CD4-positive, alpha-beta T cell treated with Interleukin-21 for 1 hour (primary cell): Measurements from ENCODE around the gene RBFOX1.
"Not testable (repeated sequence)": the region's sequence is repeated elsewhere in the genome, so short reads cannot be mapped to it uniquely, and the experiment has no call there.

Experiments used
- DNase-seq: peaks from one replicate; pipeline ENCODE4 v3.0.0-alpha.2; 2020

The RBFOX1 gene

DNA sequence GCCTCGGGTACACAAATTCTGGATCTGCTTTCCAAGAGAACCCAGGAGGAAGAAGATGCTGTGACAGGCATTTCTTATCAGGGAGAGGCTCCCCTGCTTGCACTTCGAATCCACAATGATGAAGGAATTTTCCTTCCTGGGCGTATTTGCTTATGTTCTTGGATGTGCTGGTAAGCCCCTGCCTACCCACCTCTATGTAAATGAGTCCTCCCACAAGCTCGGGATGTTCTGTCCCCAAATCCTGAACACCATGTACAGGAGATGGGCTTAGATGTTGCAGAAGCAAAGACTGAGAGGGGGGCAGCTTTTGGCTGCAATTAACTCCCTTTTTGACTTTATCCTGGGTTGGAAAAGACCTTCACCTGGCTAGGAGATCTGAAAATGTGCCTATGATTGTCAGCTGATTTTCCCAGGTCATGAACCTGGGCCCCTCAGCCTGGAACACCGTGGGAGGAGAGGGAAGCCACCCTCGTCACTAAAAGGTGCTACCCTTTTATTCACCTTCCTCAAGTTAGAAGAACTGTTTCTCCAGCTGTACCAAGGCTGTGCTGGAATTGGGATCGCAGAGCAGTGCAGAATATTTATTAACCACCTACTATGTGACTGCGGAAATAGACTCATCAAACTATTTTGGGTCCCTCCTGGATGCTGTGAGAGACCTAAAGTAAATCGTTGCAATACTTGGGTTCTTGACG lies 150.1 kb downstream of the RBFOX1 start:
- DNase-seq: no peak

DNA sequence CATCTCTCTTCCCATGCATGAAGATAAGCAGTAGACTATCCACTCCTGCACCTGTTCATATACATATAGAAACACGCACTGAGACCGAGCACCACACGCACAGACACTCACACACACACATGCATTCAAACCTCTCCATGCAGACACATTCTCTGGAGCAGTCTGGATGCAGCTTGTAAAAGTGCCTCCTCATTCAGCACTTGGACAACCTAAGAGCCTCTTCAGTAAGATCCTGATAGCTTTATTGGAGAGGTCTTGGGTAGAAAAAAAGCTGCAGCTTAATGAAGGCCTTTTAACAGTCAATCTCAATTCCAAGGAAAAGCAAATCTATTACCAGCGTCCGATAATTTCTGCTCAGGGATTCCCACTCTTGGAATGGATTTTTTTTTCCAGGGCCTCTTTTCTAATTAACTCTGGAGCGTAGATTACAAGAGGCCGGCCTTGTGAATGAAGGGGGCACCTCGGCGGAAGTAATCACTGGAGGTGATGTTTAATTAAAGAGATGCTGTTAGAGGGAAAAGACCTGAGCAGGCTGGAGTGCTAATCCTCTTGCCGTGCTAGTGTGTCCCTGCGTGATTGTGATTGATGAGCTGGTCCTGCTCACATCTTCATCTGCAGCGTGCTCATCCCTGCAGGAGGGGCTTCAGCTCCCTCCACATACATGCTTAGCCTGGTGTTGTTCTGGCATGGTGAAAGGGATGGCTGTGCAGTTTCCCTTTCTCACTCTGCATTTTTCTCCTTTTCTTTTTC lies 155.1 kb downstream of the RBFOX1 start:
- no peak for DNase-seq

DNA sequence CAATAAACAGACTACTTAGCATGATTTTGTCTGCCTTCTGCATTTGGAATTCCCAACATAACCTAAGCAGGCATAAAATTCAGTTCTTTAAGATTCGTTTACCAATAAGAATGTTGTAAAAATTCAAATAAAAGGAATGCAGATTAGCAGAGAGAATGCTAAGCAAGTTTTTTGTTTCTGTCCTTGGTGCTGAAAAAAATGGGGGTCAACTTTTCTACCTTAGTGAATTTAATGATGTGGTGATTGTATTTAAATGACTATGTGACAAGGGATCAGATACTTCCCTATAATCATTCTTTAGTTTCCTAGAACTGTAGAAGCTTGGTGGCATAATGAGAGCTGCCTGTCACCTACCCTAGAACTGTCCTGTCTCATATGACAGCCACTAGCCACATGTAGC lies 159.5 kb downstream of the RBFOX1 start:
- no peak for DNase-seq

DNA sequence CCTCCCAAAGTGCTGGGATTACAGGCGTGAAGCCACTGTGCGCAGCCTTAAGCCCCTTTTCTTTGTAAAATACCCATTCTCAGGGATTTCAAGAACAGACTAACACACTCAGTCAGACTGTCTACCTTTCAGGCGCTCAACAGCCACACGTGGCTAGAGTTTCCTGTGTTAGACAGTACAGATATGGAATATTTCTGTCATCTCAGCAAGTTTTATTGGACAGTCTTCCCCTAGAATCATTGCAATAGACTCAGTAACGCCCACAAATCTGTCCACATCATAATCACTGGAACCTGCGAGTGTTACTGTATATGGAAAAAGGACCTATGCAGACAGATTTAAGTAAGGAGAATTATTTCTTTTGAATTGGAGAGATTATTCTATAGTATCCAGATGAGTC lies 160.5 kb downstream of the RBFOX1 start:
- DNase-seq: no peak

DNA sequence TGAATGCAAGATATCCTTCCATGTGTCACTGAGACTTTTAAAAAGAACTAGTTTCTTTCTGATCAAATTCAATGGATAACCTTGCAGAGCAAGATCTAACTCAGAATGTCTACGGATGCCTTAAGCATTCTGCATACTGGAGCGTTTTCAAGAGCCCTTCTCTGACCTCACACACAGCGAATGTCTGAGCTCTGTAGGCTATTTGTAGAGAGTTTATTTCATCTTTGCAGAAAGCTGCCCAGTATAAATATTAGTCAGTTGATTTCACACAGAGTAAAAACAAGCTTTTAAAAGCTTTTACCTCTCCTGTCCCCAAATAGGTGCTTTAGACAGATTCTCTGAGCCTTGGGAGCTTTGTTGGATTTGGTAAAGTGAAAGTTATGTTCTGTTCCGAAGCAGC lies 165.0 kb downstream of the RBFOX1 start:
- no peak for DNase-seq

GRCh38 chr16:7501868-7502267 lies 169.2 kb downstream of the RBFOX1 start:
- no peak for DNase-seq

DNA sequence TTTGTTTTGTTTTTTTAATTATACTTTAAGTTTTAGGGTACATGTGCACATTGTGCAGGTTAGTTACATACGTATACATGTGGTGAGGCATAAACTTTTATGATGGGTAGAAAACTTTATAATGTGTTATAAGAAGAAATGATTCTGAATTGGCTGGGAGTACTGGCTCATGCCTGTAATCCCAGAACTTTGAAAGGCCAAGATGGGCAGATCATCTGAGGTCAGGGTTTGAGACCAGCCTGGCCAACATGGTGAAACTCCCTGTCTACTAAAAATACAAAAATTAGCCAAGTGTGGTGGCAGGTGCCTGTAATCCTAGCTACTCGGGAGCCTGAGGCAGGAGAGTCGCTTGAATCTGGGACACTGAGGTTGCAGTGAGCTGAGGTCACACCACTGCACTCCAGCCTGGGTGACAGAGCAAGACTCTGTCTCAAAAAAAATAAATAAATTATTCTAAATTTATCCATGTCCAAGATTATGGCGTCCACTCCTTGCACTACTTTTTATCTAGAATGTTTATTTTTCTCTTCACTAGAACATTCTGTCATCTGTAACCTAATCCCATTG lies 170.0 kb downstream of the RBFOX1 start:
- DNase-seq: not testable (repeated sequence)

DNA sequence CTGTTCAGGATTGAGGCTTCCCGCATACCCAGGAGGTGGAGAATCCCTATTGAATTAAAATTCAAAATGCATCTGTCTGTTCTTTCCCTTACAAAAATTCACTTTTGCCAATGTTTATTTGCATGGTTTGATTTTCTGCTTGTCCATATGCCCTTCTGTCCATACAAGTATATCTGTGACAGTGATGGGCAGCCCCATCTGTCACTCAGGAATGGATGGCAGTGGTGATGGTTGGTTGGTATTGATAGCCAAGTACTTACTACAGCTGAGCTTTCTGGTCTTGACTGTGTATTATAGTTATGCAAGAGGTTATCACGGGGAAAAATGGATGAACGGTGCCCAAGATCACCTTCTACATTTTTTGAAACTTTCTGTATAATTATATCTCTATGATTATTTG lies 171.0 kb downstream of the RBFOX1 start:
- DNase-seq: no peak

DNA sequence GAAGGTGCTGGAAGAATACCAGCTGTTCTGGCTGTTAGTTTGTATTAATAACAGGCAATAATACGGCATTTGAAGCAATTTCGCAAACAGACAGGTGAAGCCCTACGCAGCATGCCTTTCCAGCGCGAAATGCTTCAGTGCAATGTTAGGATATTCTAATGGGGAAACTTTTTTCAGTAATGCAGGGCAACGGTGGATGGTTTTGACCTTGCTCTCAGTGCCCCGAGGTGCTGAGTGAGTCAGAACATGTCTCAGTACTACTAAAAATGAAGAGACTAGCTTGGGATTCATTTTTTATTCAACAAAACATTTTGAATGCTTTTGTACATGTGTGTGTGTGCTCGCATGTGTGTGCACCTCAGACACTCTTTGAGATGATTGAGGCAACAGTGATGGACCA lies 172.2 kb downstream of the RBFOX1 start:
- no peak for DNase-seq

DNA sequence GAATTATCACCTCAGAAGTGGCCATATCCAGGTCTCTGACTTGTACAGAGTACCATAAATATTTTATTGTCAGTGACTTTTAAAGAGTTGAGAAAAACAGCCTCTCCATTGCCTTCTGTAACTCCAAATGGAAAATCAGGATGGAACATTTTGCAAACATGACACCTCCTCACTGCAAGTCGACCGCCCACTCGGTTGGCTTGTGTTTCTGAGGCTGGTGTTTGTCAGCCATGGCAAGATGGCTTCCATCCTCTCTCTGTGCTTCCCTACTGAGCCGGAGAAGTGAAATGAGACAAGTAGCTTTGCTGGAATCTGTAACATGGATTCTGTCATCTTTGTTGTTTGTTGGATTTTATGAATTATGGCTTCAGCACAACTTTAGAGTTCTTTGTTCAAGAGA lies 172.8 kb downstream of the RBFOX1 start:
- no peak for DNase-seq

- no peak for DNase-seq
Observed at GRCh38 chr16:7506363-7506762, 173.7 kb downstream of the RBFOX1 start.

GRCh38 chr16:7508656-7509055 lies 176.0 kb downstream of the RBFOX1 start:
- no peak for DNase-seq

DNA sequence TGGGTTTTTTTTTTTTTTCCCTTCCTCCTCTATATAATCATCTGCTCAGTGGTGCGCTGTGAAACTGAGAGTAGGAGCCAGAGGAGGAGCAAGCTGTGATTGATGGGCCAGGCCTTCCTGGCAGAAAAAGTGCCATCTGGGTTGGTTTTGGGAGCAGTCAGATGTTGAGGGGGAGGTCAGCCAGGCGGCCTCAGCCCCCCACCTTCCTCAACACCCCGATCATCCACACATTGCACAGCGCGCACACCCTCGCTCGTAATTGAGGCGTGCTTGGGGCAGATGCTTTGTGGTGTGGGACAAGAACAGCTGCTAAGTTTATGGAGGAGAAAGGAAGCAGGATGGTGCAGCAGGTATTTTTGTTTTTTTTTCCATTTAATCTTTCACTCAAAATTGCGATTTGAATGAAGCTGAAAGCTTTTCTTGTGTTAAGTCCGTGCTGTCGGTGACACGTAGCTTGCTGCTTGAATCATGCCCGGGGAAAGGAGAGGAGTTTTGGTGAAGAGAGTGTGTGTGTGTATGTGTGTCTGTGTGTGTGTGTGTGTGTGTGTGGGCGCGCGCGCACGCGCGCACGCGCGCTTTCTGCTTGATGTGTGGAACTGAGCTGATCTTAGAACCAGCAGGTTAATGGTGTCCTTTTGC lies 177.4 kb downstream of the RBFOX1 start:
- DNase-seq: no peak

GRCh38 chr16:7511549-7512260 lies 179.1 kb downstream of the RBFOX1 start:
- DNase-seq: no peak

DNA sequence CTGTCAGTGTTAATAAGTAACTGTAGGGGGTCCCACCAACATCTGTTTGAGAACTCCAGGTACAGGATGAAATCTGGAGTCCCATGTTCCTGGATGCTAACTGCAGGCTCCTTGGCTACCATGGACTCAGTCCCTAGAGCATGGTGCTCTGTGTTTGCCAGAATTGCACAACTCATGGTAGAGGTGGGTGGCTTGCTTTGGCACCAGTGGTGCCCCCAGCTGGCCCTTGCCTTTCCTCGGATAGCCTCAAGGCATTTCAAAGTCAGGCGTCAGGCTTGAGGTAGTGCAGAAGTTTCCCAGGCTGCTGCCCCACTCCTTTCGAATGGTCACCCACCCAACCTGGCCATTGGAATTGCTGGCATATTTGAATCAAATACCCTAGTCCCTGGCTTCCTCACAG lies 179.9 kb downstream of the RBFOX1 start:
- no peak for DNase-seq

DNA sequence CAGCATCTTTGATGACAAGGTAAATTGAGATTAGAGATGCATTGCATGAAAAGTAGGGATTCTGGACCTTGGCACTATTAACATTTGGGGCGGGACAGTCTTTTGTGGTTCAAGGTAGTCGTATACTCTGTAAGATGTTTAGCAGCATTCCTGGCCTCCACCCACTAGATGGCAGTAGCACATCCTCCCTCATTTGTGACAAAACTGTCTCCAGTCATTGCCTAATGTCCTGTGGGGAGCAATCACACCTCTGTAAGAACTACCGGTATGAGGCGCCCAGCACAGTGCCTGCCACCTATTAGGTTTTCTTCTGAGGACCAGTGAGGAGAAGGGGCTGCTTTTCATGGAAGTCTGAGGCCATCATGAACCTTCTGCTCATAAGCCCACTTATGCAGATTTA lies 180.8 kb downstream of the RBFOX1 start:
- DNase-seq: no peak

DNA sequence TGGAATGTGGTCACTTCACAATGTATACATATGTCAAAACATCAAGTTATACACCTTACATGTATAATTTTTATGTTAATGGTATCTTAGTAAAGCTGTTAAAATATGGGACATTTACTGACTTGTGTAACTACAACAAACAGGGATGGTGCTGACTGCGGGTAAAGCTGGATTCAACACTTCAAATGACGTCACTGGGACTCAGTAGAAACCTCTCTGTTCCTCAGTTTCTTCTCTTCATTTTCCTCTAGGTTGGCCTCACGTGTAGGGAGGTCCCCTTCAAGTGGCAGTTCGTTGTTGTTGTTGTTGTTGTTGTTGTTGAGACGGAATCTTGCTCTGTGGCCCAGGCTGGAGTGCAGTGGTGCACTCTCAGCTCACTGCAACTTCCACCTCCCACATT lies 182.9 kb downstream of the RBFOX1 start:
- no peak for DNase-seq

GRCh38 chr16:7517496-7517895 lies 184.9 kb downstream of the RBFOX1 start:
- no peak for DNase-seq

DNA sequence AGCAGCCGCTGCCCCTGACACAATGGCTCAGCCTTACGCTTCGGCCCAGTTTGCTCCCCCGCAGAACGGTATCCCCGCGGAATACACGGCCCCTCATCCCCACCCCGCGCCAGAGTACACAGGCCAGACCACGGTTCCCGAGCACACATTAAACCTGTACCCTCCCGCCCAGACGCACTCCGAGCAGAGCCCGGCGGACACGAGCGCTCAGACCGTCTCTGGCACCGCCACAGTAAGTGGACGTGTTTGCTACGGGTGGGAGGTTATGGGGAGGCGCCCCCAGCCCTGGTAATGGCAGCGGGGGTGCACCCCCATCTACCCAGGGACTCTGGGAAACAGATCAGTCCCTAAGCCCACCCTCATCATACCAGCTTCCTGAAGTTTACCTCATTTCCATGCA lies 185.5 kb downstream of the RBFOX1 start:
- no peak for DNase-seq

GRCh38 chr16:7521834-7522233 lies 189.2 kb downstream of the RBFOX1 start:
- DNase-seq: no peak

DNA sequence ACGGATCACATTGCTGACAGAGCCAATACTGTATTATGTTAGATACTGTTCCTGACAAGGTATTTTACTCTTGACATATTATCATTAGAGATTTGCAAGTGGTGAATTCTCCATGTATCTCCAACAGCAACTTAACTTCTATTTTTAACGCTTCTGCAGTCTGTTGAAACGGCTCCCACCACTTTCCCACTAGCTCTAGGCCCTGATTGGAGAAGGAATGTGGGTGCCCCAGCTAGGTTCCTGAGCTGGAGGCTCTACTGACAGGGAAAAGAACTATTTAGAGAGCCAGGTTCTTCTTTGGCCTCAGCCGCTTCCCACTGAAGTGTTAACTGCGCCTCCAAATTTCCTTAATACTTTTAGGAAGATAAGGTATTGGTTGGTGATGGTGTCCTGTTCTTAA lies 191.8 kb downstream of the RBFOX1 start:
- DNase-seq: no peak

DNA sequence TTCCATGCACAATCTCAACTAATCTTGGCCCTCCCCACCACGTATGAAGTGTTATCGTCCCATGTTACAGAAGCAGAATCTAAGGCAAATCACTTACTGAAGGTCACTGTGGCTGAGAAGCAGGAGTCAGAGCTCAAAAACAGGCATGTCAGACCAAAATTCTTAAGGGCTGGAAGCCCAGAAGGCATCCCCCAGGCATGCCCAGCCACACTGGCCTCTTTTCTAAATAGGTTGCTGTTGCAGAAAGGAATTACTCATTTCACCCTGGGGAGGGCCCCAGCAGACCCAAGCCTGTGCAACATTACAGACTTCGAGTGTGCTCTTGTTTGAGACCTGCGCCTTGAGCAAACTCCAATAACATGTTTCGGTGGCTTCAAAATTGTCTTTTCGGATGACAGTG lies 194.1 kb downstream of the RBFOX1 start:
- DNase-seq: no peak

GRCh38 chr16:7532534-7532933 lies 199.9 kb downstream of the RBFOX1 start:
- DNase-seq: no peak
